Muscle layer of duodenum (tissue), 2 donors: ENCODE results near the gene VPS13D.

Experiments used
- H3K27ac ChIP-seq: one replicate; pipeline ENCODE4 v1.7.0; 2013; ENCODE audit warnings: mild to moderate bottlenecking, low read length
- H3K27me3 ChIP-seq: one replicate; pipeline ENCODE4 v1.7.0; 2013; ENCODE audit warnings: low read depth, mild to moderate bottlenecking, control low read depth, low read length
- H3K36me3 ChIP-seq, 2 donors: one replicate each; pipeline ENCODE4 v1.7.0; 2013; ENCODE audit warnings: low read length in 2 of 2, control low read depth in 1 of 2, mild to moderate bottlenecking in 1 of 2; ENCODE audit not compliant: insufficient read depth in 2 of 2, control insufficient read depth in 1 of 2
- H3K4me1 ChIP-seq, 2 donors: one replicate each; pipeline ENCODE4 v1.7.0; 2013; ENCODE audit warnings: low read length in 2 of 2, mild to moderate bottlenecking in 2 of 2, control low read depth in 1 of 2, moderate library complexity in 1 of 2; ENCODE audit not compliant: insufficient read depth in 2 of 2, control insufficient read depth in 1 of 2
- H3K4me3 ChIP-seq, 2 donors: one replicate each; pipeline ENCODE4 v1.7.0; 2013; ENCODE audit warnings: low read length in 2 of 2, low read depth in 1 of 2, mild to moderate bottlenecking in 1 of 2
- H3K9me3 ChIP-seq, 2 donors: one replicate each; pipeline ENCODE4 v1.7.0; 2013; ENCODE audit warnings: low read length in 2 of 2, control low read depth in 1 of 2, mild to moderate bottlenecking in 1 of 2; ENCODE audit not compliant: control insufficient read depth in 1 of 2
- donor health status: healthy.

VPS13D gene

GRCh38 chr1:12400027-12400693 is 170.3 kb downstream of the VPS13D start:
- Histone ChIP-seq H3K9me3 (no peaks in the 10 kb centered on the region), H3K4me1 (peaks cover 1 to 10% of the 10 kb centered on the region in 2 donors), H3K27ac (no peak overlapping the region), H3K36me3 (peaks cover 26 to 33% of the 10 kb centered on the region in 2 donors), H3K4me3 (no peak overlapping the region), H3K27me3 (no peaks in the 10 kb centered on the region)

GRCh38 chr1:12402159-12402673 is 172.4 kb downstream of the VPS13D start:
- H3K36me3 ChIP-seq, result peaks cover 34 to 37% of the 10 kb centered on the region in 2 donors
- H3K27ac ChIP-seq, result no peak overlapping the region
- peaks cover 17 to 27% of the 10 kb centered on the region in 2 donors for H3K4me1 ChIP-seq

GRCh38 chr1:12402842-12403241 is 173.0 kb downstream of the VPS13D start:
- H3K9me3 ChIP-seq, result no peaks in the 10 kb centered on the region
- peaks cover 17 to 27% of the 10 kb centered on the region in 2 donors for H3K4me1 ChIP-seq

More at GRCh38 chr1:12402159-12402673, 172.4 kb downstream of the VPS13D start:
- Histone ChIP-seq H3K9me3 (no peaks in the 10 kb centered on the region), H3K4me3 (no peak overlapping the region), H3K27me3 (no peaks in the 10 kb centered on the region)

GRCh38 chr1:12404918-12405317 is 175.1 kb downstream of the VPS13D start:
- Histone ChIP-seq H3K4me1 (peaks cover 17 to 36% of the 10 kb centered on the region in 2 donors), H3K27ac (no peak overlapping the region), H3K9me3 (no peaks in the 10 kb centered on the region), H3K27me3 (no peaks in the 10 kb centered on the region), H3K4me3 (no peak overlapping the region), H3K36me3 (peaks cover 29 to 42% of the 10 kb centered on the region in 2 donors)

More at GRCh38 chr1:12402842-12403241, 173.0 kb downstream of the VPS13D start:
- Histone ChIP-seq H3K36me3 (peaks cover 34 to 40% of the 10 kb centered on the region in 2 donors), H3K4me3 (no peak overlapping the region), H3K27ac (no peak overlapping the region), H3K27me3 (no peaks in the 10 kb centered on the region)

- Histone ChIP-seq H3K9me3 (no peaks in the 10 kb centered on the region), H3K27ac (peak overlapping the region; percentile 32), H3K4me1 (peaks cover 17 to 36% of the 10 kb centered on the region in 2 donors), H3K27me3 (no peaks in the 10 kb centered on the region), H3K36me3 (peaks cover 29 to 47% of the 10 kb centered on the region in 2 donors), H3K4me3 (no peak overlapping the region)
These were observed 175.7 kb downstream of the VPS13D start for GRCh38 chr1:12405325-12406210.

- peak overlapping the region; percentile 32 for H3K27ac ChIP-seq
- H3K27me3 ChIP-seq, result no peaks in the 10 kb centered on the region
- peaks cover 17 to 36% of the 10 kb centered on the region in 2 donors for H3K4me1 ChIP-seq
- H3K4me3 ChIP-seq, result no peak overlapping the region
- H3K36me3 ChIP-seq, result peaks cover 23 to 44% of the 10 kb centered on the region in 2 donors
- H3K9me3 ChIP-seq, result no peaks in the 10 kb centered on the region
These were observed 176.6 kb downstream of the VPS13D start for GRCh38 chr1:12406211-12407021.

- peak overlapping the region; percentile 32 for H3K27ac ChIP-seq
- H3K4me1 ChIP-seq, result peaks cover 17 to 36% of the 10 kb centered on the region in 2 donors
- no peak overlapping the region for H3K4me3 ChIP-seq
These were observed 177.5 kb downstream of the VPS13D start for GRCh38 chr1:12407050-12407961.

GRCh38 chr1:12407962-12408454 is 178.2 kb downstream of the VPS13D start:
- Histone ChIP-seq H3K36me3 (peaks cover 16 to 38% of the 10 kb centered on the region in 2 donors), H3K4me1 (peaks cover 17 to 36% of the 10 kb centered on the region in 2 donors), H3K4me3 (no peak overlapping the region), H3K27me3 (no peaks in the 10 kb centered on the region), H3K27ac (no peak overlapping the region), H3K9me3 (no peaks in the 10 kb centered on the region)

More at GRCh38 chr1:12407050-12407961, 177.5 kb downstream of the VPS13D start:
- peaks cover 21 to 44% of the 10 kb centered on the region in 2 donors for H3K36me3 ChIP-seq
- H3K9me3 ChIP-seq, result no peaks in the 10 kb centered on the region
- H3K27me3 ChIP-seq, result no peaks in the 10 kb centered on the region

- H3K27ac ChIP-seq, result no peak overlapping the region
- no peak overlapping the region for H3K4me3 ChIP-seq
- H3K36me3 ChIP-seq, result peaks cover 11 to 32% of the 10 kb centered on the region in 2 donors
- H3K27me3 ChIP-seq, result no peaks in the 10 kb centered on the region
- no peaks in the 10 kb centered on the region for H3K9me3 ChIP-seq
- H3K4me1 ChIP-seq, result peaks cover 17 to 36% of the 10 kb centered on the region in 2 donors
These were observed 178.8 kb downstream of the VPS13D start for GRCh38 chr1:12408662-12409061.

GRCh38 chr1:12409681-12410080 is 179.9 kb downstream of the VPS13D start:
- Histone ChIP-seq H3K9me3 (no peaks in the 10 kb centered on the region), H3K27ac (no peak overlapping the region), H3K4me3 (no peak overlapping the region), H3K27me3 (no peaks in the 10 kb centered on the region), H3K36me3 (peaks cover 6 to 24% of the 10 kb centered on the region in 2 donors), H3K4me1 (peaks cover 17 to 36% of the 10 kb centered on the region in 2 donors)
